Measurements from ENCODE around the gene DYRK1A.

Gene DYRK1A

DNA sequence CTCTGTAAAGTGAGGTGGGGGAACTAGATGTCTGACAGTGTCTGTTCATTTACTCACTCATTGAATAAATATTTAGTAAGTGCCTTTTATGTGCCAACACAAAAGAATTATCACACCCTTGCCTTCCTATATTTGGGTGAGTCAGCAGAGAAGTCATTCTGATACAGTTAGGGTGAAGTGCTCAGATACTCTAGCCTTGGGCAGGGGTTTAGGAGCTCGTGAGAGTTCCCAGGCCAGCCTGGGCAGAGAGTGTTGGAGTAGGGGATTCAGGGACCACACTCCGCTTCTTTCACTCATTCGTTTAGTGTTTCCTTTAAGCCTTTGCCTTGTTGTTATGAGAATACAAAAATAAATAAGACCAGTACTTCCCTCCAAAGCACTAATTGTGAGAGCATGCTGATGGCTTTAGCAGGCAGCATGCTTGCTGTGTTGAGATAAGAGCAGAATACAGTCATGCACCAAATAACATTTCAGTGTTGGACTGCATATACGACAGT, 83.9 kb downstream of the DYRK1A start:
- DNase-seq (ENCODE audit: low spot score): peak; percentile 41

DNA sequence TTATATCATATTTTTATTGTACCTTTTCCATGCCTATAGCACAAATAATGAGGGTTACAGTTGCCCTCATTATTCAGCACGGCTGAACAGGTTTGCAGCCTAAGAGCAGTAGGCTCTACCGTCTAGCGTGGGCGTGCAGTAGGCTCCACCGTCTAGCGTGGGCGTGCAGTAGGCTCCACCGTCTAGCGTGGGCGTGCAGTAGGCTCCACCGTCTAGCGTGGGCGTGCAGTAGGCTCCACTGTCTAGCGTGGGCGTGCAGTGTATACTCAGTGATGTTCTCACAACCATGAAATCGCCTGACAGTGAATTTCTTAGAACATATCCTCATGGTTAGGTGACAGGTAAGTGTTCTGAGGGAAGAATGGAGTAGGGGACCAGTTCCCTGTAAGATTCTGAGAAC, 84.9 kb downstream of the DYRK1A start:
- no peak for DNase-seq (ENCODE audit: low spot score)

DNA sequence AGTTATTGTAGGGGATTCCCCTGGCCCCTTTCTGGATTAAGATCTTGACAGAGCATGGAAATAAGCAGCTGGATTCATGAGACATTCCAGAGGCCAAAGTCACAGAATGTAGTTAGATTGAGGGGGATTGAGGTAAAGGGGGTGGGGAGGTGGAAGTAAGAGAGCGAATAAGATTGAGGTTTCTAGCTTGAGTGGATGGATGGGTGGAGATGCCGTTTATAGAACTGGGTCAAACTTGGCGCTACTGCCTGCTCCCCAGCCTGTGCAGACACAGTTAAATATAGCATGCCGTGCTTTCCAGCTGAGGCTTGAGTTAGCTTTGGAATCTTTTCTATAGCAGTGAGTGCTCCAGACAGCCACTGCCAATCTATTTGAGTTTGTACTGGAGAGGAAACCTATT, 85.7 kb downstream of the DYRK1A start:
- peak; percentile 90 for DNase-seq (ENCODE audit: low spot score)

DNA sequence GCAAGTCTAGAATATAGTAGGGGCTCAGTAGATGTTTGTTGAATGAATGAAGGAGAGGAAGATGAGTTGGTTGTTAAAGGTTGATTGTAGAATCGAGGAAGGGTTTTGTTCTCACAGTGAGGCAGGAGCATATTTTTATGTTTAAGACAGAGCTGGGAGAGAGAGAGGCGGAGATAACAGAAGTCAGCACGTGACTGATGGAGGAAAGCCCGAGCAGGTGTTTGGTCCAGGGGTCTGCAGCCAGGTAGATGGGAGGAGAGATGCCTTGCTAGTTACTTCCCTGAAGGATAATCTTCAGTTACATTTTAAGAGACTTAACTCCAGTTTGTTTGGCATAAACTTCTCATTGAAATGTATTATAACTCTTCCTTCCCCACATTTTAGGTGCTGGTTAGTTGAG, 86.8 kb downstream of the DYRK1A start:
- DNase-seq (ENCODE audit: low spot score): no peak

DNA sequence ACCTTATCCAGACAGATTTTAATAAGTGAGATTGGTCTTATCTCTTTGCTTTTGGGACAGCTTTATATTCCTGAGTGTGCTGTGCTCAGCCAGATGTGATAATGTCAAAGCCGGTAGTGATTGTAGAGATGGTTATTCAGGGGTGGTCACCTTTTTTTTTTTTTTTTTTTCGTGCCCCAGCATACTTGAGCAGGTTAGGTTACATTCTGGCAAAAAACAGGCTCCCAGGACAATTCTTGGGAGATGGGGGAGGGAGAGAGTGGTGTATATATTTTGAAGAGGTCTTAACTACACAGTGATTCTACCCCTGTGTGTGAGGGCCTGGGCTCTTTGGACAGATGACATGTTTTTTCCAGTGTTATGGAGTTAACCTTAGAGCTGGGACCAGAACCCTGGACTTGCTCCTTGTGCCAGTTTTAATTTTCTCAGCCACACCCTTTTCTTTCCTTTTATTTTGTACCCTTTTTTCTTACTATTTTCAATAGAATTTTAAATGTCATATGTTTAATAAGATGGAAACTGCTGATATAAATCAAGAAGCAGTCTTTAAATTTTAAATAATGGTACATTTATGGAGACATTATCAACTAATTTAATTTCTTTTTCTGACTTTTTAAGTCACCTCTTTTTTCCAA, 88.4 kb downstream of the DYRK1A start:
- DNase-seq (ENCODE audit: low spot score): no peak

DNA sequence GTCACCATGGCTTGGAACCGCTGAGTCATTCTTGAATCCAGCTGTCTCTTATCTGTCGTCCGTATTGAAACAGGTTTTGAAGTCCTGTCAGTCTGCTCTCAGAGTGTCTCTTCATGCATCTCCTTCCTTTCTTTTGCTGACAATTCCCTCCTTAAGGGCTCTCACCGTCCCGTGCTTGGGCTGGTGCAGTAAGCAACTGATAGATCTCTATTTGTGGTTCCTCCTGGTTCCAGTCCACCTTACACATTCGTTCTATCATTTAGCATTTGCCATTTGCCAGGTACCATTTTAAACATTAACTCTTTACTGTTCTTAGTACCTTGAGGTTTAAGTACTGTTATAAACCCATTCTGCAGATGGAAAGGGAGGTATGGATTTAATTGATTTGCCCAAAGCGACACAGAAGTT, 88.9 kb downstream of the DYRK1A start:
- no peak for DNase-seq (ENCODE audit: low spot score)

DNA sequence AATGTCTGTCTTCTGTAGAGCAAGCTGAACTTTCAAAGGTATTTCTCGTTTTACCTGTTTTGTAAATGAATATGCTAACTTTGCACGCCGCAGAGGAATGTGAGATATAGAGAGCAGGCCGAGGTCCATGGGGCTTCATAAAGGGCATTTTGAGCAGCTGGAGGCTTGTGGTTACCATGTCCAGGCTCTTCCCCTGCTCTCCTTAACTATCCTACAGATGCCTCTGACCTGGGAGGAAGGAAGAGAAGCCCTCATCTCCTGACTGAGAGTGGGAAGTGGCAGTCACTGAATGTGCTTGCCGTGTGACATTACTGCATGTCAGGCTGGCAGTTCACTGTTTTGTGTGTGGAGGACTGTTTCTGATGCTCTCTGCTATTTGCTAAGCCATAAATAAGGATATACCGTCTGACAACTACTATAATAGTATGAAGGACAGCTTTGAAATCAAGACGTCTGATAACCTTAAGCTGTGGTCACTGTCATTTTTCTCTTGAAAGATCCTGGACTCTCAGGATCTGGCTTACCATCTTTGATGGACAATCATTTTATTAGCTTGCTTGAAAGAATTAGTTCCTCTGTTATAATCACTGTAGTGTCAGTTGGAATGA, 92.2 kb downstream of the DYRK1A start:
- no peak for DNase-seq (ENCODE audit: low spot score)

DNA sequence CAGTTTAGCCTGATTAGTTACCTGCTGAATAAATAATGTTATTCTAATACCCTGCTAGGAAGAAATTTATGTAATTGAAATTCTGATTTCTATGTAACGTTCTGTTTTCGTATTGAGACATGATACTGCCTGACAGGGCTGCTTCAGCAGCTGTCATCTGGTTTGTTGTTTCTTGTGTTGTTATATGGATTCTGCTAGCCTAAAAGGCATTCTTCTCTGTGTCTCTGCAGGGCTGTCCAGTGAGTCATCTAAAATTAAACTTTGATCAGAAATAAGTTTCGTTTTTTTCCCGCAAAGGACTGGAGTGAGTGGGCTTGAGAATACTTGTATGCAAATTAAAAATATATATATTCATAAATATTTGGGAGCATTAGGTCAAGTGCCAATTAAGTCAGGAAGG, 93.0 kb downstream of the DYRK1A start:
- DNase-seq (ENCODE audit: low spot score): peak; percentile 25

DNA sequence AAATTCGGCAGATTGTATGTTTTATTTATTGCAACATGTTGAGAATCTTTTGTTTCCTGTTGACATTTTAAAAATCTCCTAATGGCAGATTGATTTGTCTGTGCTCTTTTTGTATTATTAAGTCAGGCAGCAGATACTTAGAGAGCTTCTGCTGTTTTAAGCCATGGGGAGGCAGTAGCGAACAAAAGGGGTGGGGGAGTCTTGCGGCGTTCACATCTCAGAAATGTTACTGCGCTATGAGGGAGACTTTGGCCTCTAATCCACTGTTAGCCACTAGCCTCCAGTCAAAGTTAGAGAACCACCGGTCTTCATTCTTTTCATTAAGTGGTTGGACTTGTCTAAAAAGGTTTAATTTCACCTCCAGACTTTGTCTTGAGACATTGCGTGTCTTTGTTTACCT, 93.6 kb downstream of the DYRK1A start:
- no peak for DNase-seq (ENCODE audit: low spot score)

DNA sequence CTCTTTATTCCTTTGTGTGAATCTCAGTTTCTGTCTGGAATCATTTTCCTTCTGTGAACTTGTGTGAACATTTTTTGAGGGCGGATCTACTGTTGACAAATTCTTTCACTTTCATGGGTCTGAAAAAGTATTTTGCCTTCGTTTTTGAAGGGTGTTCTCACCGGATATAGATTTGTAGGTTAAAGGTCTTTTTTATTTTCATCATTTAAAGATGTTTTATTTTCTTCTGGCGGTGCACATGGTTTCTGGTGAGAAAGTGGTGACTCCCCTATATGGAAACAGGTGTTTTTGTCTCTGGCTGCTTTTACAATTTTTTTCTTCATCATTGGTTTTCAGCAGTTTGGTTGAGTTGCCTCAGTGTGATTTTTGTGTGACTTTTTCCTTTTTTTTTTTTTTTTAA, 94.9 kb downstream of the DYRK1A start:
- DNase-seq (ENCODE audit: low spot score): no peak

DNA sequence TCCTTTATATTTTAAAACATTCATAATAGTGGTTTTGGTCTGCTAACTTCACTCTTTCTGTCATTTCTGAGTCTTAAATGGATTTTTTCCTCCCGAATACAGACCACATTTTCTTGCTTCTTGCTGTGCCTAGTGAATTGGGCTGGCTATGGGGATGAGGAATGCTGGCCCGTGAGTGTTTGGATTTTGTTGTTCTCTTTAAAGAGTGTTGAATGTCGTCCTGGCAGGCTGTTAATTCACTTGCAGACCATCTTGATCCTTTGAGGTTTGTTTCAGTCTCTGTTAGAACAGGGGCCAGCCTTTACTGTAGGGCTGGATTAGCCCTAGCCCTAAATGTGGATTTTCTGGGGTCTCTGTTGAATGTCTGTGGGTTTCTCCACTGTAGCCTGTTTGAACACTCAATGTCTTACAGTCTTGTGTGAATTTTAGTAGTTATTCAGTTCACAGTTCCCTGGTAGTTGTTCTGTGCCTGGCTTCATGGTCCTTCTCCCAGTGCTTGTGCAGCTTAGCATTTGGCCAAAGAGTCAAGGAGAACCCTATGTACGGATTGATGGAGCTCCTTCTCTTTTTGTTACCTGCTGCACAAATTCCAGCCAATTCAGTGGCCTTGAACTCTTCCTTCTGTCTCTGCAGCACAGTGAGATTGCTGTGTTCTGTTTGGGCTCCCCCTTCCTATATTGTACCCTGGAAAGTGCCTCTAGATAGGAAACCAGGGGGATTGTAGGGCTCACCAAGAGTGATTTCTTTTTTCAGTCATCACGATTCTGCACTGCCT, 95.7 kb downstream of the DYRK1A start:
- no peak for DNase-seq (ENCODE audit: low spot score)

DNA sequence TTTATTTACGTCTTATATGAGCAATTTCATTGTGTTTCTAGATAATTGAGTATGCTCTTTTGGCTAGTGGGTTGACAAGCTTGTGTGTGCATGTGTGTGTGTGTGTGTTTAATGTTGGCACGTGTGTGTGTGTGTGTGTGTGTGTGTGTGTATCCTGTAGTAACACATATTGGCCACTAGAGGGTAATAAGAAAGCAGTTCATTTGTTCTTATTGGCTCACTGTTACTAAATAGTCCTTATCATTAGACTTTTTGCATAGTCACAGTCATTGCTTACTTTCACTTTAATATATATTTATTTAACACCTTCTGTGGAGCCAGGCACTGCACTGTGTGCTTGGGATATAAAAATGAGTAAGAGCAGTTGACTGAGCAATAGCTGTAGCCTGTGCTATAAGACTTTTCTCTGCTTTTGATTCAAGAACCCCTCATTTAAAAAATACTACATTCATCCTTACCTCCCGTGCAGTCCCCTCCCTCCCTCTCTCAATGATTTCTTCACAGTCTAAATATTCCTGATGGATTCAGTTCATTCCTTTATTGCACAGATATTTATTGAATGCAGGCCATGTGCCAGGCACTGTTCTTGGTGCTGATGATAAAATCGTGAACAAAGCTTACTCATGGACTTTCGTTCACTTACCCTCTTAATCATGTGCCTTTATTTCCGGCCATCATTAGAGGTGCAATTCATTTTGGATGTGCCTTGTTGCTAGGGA, 96.7 kb downstream of the DYRK1A start:
- DNase-seq (ENCODE audit: low spot score): peak; percentile 51

DNA sequence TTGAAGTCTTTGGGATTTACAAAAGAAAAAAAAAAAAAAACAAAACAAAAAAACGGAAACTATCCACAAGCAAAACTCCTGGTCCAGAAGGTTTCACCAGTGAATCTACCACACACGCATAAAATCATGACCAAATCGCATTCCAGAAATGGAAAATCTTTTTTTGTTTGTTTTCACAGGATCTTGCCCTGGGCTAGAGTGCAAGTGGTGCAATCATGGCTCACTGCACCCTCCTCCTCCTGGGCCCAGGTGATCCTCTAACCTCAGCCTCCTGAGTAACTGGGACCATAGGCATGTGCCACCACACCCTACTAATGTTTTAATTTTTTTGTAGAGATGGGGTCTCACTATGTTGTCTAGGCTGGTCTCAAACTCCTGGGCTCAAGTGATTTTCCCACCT, 100.5 kb downstream of the DYRK1A start:
- no peak for DNase-seq (ENCODE audit: low spot score)

DNA sequence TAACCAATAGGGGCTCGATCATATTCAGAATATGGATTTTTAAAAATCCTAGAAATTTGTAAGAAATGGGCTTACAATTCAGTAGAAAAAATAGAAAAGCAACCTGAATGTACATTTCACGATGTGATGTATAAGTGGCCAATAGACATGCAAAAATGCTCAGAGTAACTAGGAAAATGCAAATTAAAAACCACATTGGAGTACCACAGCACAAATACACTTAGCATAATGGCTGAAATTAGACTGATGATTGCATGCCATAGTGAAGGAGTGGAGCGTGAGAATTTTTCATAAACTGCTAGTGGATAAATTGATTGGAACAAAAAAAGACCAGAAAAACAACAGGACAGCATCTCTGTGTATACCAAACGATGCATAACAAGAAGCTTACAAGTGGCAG, 102.3 kb downstream of the DYRK1A start:
- no peak for DNase-seq (ENCODE audit: low spot score)

DNA sequence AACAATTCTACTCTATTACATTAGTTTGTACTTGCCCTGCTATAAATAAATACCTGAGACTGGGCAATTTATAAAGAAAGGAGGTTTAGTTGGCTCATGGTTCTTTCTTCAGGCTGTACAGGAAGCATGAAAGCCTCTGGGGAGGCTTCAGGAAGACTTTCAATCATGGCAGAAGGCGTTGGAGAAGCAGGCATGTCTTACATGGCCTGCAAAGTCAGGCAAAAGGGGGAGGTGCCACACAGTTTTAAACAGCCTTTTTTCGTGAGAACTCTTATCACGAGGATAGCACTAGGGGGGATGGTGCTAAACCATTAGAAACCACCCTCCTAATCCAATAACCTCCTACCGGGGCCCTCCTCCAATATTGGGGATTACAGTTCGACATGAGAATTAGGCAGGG, 102.9 kb downstream of the DYRK1A start:
- DNase-seq (ENCODE audit: low spot score): no peak

DNA sequence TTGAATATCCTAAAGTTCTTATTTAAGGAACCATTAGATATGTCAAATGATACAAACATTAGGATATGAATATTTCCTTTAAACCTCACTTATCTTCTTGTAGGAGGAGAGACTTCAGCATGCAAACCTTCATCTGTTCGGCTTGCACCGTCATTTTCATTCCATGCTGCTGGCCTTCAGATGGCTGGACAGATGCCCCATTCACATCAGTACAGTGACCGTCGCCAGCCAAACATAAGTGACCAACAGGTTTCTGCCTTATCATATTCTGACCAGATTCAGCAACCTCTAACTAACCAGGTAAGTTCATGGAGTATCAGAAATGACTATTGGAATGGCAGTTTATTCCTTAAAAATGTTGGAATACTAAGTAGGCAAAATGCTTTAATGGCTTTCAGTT, 106.0 kb downstream of the DYRK1A start:
- no peak for DNase-seq (ENCODE audit: low spot score)

DNA sequence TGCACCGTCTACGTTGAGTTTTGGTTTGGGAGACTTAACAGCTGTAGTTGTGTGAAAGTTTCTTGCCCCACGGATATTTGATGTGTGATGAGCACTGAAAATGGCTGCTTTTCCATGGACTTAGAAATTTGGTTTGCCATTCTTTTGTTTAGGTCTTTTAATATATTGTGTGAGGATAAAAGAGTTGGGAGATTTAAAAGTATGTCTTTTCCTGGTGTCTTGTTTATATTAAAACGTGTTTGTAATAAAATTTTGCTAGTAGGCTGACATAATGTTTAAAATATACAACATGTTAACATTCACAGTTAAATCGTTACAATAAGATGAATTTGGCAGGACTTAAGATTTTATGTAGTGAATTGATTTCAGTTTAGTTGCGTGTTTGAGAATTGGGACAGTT, 106.9 kb downstream of the DYRK1A start:
- no peak for DNase-seq (ENCODE audit: low spot score)

DNA sequence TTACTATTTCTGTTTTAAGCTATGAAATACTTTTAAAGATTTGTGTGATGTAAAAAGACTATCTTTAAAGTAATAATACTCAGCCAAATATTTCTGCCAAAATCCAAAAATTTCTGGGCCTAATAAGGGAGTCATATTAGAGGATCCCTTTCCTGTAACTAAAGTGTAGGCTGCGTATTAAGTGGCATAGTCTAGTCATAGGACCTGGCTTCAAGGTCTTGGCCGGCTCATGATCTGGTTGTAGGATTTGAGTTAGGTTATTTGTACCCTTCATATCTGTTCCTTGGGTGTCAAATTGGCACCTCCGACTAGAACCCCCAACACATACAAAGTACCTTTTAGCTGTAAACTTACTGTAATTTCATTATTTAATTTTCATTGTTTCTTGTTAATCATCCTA, 107.8 kb downstream of the DYRK1A start:
- DNase-seq (ENCODE audit: low spot score): no peak

DNA sequence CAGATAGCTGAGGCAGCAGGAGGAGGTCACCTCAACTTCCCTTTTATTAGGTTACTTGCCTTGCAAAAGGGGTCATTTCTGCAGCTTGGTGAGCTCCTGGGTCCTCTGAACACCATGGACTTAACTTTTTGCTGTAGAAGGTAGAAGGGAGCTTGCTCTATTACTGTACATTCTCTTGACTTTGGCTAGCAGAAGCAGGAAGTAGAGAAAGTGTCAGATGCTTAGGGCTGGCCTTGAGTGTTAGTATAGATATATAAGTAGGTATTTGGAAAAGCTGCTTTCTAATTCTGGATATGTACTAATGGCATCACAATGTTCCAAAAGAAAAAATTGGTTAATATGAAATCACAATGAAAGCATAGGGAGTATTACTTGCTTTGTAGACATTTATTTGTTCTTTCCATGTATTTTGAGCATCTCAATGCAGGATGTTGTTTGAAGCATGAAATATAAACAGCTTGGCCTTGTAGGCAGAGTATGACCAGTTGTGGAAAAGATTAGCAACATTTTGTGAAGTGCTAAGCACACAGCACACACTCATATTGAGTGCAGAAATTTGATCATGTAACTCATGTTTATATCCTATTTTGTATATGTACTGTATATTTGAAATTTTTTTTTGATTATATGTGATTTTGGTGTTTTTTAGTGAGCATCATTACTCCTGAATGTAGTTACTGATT, 108.8 kb downstream of the DYRK1A start:
- no peak for DNase-seq (ENCODE audit: low spot score)

DNA sequence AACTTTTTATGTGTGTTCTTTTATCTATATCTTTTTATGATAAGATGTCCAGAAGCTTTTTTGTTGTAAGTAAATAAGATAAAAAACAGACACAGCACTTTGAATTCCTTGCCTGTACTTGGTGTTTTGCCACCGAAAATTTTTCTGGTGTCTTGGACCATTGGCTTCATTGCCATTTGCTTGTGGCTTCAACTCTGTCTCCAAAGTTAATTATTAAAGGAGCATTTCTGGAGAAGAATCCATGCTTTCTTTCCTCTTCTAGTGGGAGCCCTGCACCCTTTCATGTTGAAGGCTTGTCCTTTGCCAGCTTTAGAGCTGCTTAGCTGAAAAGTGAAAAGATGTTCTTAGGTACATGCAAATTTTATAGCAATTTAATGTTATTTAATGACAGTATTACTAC, 112.2 kb downstream of the DYRK1A start:
- peak; percentile 62 for DNase-seq (ENCODE audit: low spot score)

DNA sequence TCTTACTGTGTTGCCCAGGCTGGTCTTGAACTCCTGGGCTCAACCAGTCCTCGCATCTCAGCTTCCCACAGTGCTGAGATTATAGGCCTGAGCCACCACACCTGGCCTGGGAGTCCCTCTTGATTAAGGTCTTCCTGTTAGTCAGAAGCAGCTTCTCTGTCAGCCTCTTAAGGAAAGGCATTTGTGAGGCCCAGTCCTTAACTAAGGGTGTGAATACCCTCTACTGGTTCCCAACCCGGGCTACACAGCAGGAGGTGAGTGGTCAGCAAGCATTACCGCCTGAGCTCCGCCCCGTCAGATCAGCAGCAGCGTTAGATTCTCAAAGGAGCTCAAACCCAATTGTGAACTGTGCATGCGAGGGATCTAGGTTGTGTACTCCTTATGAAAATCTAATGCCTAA, 117.2 kb downstream of the DYRK1A start:
- no peak for DNase-seq (ENCODE audit: low spot score)
